Neural cell (in vitro differentiated cells): Measurements from ENCODE around the gene C19orf53. TPM values are rescaled to one million over a fixed set of nuclear protein-coding genes. Genes with fewer than 3 reads are reported as not detected.
"Not testable (repeated sequence)": the region's sequence is repeated elsewhere in the genome, so short reads cannot be mapped to it uniquely, and the experiment has no call there.

Experiments used
- H2AFZ ChIP-seq: fragments of 200-600, 300-800 bp; sonication (generic), shearing (Covaris generic); 2 replicates; pipeline ENCODE4 v1.6.0; 2014; ENCODE audit warnings: low read depth, mild to moderate bottlenecking, antibody characterized with exemption, low read length, moderate library complexity
- H3F3A ChIP-seq: fragments of 200-600 bp; shearing (Covaris generic); 2 replicates; pipeline ENCODE4 v1.6.1; 2016; ENCODE audit warnings: mild to moderate bottlenecking, moderate library complexity, mixed read lengths, antibody characterized with exemption, low read length; ENCODE audit not compliant: insufficient read depth, poor library complexity, severe bottlenecking
- H3K27ac ChIP-seq: fragments of 200-600, 300-800 bp; sonication (generic), shearing (Covaris generic); 2 replicates; pipeline ENCODE4 v1.5.1; 2014; ENCODE audit warnings: mild to moderate bottlenecking, low read length, moderate library complexity
- H3K27me3 ChIP-seq: fragments of 300-800, 200-600 bp; sonication (generic), shearing (Covaris generic); 2 replicates; pipeline ENCODE4 v1.6.0; 2014; ENCODE audit warnings: mild to moderate bottlenecking, low read depth, low read length, moderate library complexity; ENCODE audit not compliant: insufficient read depth
- H3K36me3 ChIP-seq: fragments of 300-800, 200-600 bp; sonication (generic), shearing (Covaris generic); 2 replicates; pipeline ENCODE4 v1.5.1; 2014; ENCODE audit warnings: mild to moderate bottlenecking, antibody characterized with exemption, low read length, moderate library complexity; ENCODE audit not compliant: insufficient read depth
- H3K4me2 ChIP-seq: fragments of 300-800, 200-600 bp; sonication (generic), shearing (Covaris generic); 2 replicates; pipeline ENCODE4 v1.6.0; 2014; ENCODE audit warnings: mild to moderate bottlenecking, low read length
- H3K4me3 ChIP-seq: fragments of 300-800, 200-600 bp; sonication (generic), shearing (Covaris generic); 2 replicates; pipeline ENCODE4 v1.5.1; 2014; ENCODE audit warnings: mild to moderate bottlenecking, low read length, moderate library complexity
- H3K79me2 ChIP-seq: fragments of 200-600 bp; shearing (Covaris generic); replicated peaks from 2 replicates; pipeline ENCODE4 v1.6.0; 2014; ENCODE audit warnings: mild to moderate bottlenecking, low read length, moderate library complexity; ENCODE audit not compliant: insufficient read depth
- H3K9ac ChIP-seq: fragments of 300-800, 200-600 bp; sonication (generic), shearing (Covaris generic); 2 replicates; pipeline ENCODE4 v1.6.1; 2016; ENCODE audit warnings: mild to moderate bottlenecking, low read length, mixed read lengths
- H3K9me2 ChIP-seq: fragments of 200-600 bp; shearing (Covaris generic); 2 replicates; pipeline ENCODE4 v1.6.1; 2016; ENCODE audit warnings: mild to moderate bottlenecking, low read length, mixed read lengths; ENCODE audit not compliant: insufficient read depth
- H3K9me3 ChIP-seq: fragments of 200-600, 300-800 bp; sonication (generic), shearing (Covaris generic); 2 replicates; pipeline ENCODE4 v1.6.1; 2016; ENCODE audit warnings: mild to moderate bottlenecking, mixed run types, low read length, moderate library complexity, mixed read lengths
- H4K20me1 ChIP-seq: fragments of 200-600 bp; shearing (Covaris generic); 2 replicates; pipeline ENCODE4 v1.6.1; 2016; ENCODE audit warnings: mild to moderate bottlenecking, mixed run types; ENCODE audit not compliant: insufficient read depth
- EP300 ChIP-seq: fragments of 450-650 bp; conservative IDR thresholded peaks from 2 replicates; pipeline ENCODE4 v1.6.1; 2014; ENCODE audit warnings: antibody characterized with exemption, mild to moderate bottlenecking, moderate library complexity; ENCODE audit not compliant: poor library complexity, severe bottlenecking
- EZH2 ChIP-seq: fragments of 200-600, 300-800 bp; shearing (Covaris generic), sonication (generic); IDR thresholded peaks from 2 replicates; pipeline ENCODE4 v1.6.1; 2014; ENCODE audit warnings: antibody characterized with exemption, low read length, borderline replicate concordance, mild to moderate bottlenecking; ENCODE audit not compliant: insufficient read depth, poor library complexity, severe bottlenecking
- MXI1 ChIP-seq: fragments of 450-650 bp; conservative IDR thresholded peaks from 2 replicates; pipeline ENCODE4 v1.6.1; 2014; ENCODE audit warnings: antibody characterized with exemption, mild to moderate bottlenecking; ENCODE audit not compliant: poor library complexity, severe bottlenecking
- POLR2AphosphoS5 ChIP-seq: IDR thresholded peaks from 2 replicates; pipeline ENCODE4 v1.6.1; 2012
- RAD21 ChIP-seq: fragments of 450-650 bp; conservative IDR thresholded peaks from 2 replicates; pipeline ENCODE4 v1.6.1; 2014; ENCODE audit warnings: antibody characterized with exemption, mild to moderate bottlenecking, moderate library complexity
- SMC3 ChIP-seq: fragments of 450-650 bp; conservative IDR thresholded peaks from 2 replicates; pipeline ENCODE4 v1.6.1; 2014; ENCODE audit warnings: antibody characterized with exemption, mild to moderate bottlenecking, moderate library complexity; ENCODE audit not compliant: poor library complexity
- TAF1 ChIP-seq: IDR thresholded peaks from 2 replicates; pipeline ENCODE4 v1.6.1; 2012; ENCODE audit warnings: low read depth
- polyA plus RNA-seq: library from polyadenylated mRNA; depleted of rRNA; stranded (reverse); fragments of >200 nt; gene quantifications from 2 replicates; pipeline ENCODE4 v1.2.3, GENCODE V29; 2014
- TF ChIP-seq, protein P1 (sequence below): fragments of 450-650 bp; IDR thresholded peaks from 2 replicates; pipeline ENCODE4 v1.5.1; 2014; ENCODE audit warnings: antibody characterized with exemption, mild to moderate bottlenecking, moderate library complexity; ENCODE audit not compliant: poor library complexity, severe bottlenecking
- TF ChIP-seq, protein P2 (sequence below): IDR thresholded peaks from 2 replicates; pipeline ENCODE4 v1.6.1; 2012; ENCODE audit warnings: borderline replicate concordance

Gene C19orf53
- polyA plus RNA-seq, 1 donor from 2014 or later = 104 TPM

DNA sequence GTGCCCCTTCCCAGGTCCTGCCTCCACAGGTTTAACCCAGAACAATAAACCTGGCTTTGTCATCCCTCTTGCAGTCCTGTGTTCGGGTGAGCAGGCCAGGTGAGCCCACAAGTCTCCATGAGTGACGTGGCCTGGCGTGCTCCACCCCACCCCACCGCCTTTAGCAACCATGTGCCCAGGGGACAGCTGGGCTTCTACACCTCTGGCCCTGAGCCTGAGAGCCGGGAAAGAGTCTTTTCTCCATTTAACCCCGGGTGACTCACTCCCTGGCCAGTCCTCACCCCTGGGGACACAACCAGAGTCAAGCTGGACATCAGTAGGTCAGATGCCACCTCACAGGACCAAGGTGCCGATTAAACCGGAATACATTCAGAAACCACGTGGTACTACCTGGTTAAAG, 4.1 kb downstream of the C19orf53 start:
- no peak overlapping the region for H2AFZ ChIP-seq
- no peak overlapping the region for H3K9ac ChIP-seq
- H3F3A ChIP-seq = peaks cover 4% of the 10 kb centered on the region
- no peaks in the 10 kb centered on the region for H3K27me3 ChIP-seq
- H3K27ac ChIP-seq = no peak overlapping the region
- no peak overlapping the region for H3K4me3 ChIP-seq
- no peaks in the 10 kb centered on the region for H3K9me2 ChIP-seq
- peaks cover 15% of the 10 kb centered on the region for H3K79me2 ChIP-seq
- no peaks in the 10 kb centered on the region for H3K9me3 ChIP-seq
- H3K36me3 ChIP-seq = peaks cover 10% of the 10 kb centered on the region
- H3K4me2 ChIP-seq = no peak overlapping the region
- TF ChIP-seq, protein P1, sequence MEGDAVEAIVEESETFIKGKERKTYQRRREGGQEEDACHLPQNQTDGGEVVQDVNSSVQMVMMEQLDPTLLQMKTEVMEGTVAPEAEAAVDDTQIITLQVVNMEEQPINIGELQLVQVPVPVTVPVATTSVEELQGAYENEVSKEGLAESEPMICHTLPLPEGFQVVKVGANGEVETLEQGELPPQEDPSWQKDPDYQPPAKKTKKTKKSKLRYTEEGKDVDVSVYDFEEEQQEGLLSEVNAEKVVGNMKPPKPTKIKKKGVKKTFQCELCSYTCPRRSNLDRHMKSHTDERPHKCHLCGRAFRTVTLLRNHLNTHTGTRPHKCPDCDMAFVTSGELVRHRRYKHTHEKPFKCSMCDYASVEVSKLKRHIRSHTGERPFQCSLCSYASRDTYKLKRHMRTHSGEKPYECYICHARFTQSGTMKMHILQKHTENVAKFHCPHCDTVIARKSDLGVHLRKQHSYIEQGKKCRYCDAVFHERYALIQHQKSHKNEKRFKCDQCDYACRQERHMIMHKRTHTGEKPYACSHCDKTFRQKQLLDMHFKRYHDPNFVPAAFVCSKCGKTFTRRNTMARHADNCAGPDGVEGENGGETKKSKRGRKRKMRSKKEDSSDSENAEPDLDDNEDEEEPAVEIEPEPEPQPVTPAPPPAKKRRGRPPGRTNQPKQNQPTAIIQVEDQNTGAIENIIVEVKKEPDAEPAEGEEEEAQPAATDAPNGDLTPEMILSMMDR = no peak
- TF ChIP-seq, protein P2, sequence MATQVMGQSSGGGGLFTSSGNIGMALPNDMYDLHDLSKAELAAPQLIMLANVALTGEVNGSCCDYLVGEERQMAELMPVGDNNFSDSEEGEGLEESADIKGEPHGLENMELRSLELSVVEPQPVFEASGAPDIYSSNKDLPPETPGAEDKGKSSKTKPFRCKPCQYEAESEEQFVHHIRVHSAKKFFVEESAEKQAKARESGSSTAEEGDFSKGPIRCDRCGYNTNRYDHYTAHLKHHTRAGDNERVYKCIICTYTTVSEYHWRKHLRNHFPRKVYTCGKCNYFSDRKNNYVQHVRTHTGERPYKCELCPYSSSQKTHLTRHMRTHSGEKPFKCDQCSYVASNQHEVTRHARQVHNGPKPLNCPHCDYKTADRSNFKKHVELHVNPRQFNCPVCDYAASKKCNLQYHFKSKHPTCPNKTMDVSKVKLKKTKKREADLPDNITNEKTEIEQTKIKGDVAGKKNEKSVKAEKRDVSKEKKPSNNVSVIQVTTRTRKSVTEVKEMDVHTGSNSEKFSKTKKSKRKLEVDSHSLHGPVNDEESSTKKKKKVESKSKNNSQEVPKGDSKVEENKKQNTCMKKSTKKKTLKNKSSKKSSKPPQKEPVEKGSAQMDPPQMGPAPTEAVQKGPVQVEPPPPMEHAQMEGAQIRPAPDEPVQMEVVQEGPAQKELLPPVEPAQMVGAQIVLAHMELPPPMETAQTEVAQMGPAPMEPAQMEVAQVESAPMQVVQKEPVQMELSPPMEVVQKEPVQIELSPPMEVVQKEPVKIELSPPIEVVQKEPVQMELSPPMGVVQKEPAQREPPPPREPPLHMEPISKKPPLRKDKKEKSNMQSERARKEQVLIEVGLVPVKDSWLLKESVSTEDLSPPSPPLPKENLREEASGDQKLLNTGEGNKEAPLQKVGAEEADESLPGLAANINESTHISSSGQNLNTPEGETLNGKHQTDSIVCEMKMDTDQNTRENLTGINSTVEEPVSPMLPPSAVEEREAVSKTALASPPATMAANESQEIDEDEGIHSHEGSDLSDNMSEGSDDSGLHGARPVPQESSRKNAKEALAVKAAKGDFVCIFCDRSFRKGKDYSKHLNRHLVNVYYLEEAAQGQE = no peak
- TF ChIP-seq EZH2 (no peak), TAF1 (no peak), SMC3 (no peak), EP300 (no peak), MXI1 (no peak), POLR2AphosphoS5 (no peak), RAD21 (no peak)
- no peaks in the 10 kb centered on the region for H4K20me1 ChIP-seq

DNA sequence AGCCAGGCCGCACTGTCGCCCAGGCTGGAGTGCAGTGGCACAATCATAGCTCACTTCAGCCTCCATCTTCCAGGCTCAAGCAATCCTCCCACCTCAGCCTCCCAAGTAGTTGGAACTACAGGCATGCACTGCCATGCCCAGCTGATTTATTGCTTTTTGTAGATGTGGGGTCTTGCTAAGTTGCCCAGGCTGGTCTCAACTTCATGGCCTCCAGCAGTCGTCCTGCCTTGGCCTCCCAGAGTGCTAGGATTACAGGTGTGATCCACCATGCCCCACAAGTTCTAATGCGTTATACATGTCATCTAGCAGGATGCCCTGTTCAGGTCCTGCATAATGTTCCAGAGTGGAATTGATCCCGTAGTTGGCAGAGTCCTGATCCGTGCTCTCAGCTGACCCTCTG, 4.6 kb downstream of the C19orf53 start:
- Histone ChIP-seq H3K9me2 (no peaks in the 10 kb centered on the region), H3K27ac (no peak overlapping the region), H3K9ac (no peak overlapping the region), H3K9me3 (no peaks in the 10 kb centered on the region), H3F3A (peaks cover 4% of the 10 kb centered on the region), H2AFZ (no peak overlapping the region), H3K79me2 (peaks cover 15% of the 10 kb centered on the region), H3K4me3 (no peak overlapping the region), H3K27me3 (no peaks in the 10 kb centered on the region), H4K20me1 (no peaks in the 10 kb centered on the region), H3K4me2 (no peak overlapping the region), H3K36me3 (peaks cover 10% of the 10 kb centered on the region)
- TF ChIP-seq, protein P2 = no peak
- TF ChIP-seq POLR2AphosphoS5 = no peak
- TF ChIP-seq, protein P1 = no peak
- no peak for TF ChIP-seq MXI1
- no peak for TF ChIP-seq RAD21
- no peak for TF ChIP-seq EP300
- no peak for TF ChIP-seq EZH2
- no peak for TF ChIP-seq TAF1
- no peak for TF ChIP-seq SMC3

DNA sequence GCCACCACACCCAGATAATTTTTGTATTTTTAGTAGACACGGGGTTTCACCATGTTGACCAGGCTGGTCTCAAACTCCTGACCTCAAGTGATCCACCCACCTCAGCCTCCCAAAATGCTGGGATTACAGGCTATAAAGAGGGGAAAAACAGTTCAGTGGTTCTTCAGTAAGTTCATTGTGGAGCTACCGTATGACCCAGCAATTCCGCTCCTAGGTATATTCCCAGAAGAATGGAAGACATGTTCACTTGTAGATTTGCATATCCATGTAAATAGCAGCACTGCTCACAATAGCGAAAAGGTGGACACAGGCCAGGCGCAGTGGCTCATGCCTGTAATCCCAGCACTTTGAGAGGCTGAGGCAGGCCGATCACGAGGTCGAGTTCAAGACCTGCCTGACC, 5.5 kb downstream of the C19orf53 start:
- H3K9me3 ChIP-seq, H3K9me2 ChIP-seq, H2AFZ ChIP-seq, H3F3A ChIP-seq, H3K27me3 ChIP-seq, H3K27ac ChIP-seq, H3K4me3 ChIP-seq, H3K9ac ChIP-seq, H3K4me2 ChIP-seq, H4K20me1 ChIP-seq: not testable (repeated sequence)
- Histone ChIP-seq H3K36me3 (peaks cover 10% of the 10 kb centered on the region), H3K79me2 (peaks cover 15% of the 10 kb centered on the region)
